ENCODE measurements around the gene ABHD13.
"Not testable (repeated sequence)": the region's sequence is repeated elsewhere in the genome, so short reads cannot be mapped to it uniquely, and the experiment has no call there.

Gene ABHD13

GRCh38 chr13:108218044-108218974 lies at the start of gene ABHD13:
Gene ABHD13 (plus strand): TSS chr13:108218392. CDS start chr13:108229219, 10,827 bp downstream.
- peak; percentile 96 to 98 (median 98) for DNase-seq

DNA sequence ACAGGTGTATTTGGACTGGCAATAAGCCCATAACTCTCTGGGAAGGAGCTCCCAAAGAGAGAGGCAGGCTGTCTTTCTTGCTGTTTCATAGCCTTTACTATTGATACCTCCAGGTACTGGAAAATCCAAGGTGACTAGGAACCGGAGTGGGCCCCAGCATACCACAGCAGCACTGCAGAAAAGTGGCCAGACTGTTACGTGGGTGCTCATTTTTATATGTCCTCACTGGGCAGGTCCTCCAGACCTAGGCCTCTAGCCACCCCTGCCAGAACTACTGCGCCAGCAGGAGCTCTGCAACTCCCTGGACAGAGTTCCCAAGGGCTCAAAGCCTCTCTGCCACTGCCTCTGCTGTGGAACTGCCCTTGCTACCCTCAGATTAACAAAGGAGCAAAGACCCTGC lies 49.3 kb upstream of the ABHD13 start:
- DNase-seq = no peak

DNA sequence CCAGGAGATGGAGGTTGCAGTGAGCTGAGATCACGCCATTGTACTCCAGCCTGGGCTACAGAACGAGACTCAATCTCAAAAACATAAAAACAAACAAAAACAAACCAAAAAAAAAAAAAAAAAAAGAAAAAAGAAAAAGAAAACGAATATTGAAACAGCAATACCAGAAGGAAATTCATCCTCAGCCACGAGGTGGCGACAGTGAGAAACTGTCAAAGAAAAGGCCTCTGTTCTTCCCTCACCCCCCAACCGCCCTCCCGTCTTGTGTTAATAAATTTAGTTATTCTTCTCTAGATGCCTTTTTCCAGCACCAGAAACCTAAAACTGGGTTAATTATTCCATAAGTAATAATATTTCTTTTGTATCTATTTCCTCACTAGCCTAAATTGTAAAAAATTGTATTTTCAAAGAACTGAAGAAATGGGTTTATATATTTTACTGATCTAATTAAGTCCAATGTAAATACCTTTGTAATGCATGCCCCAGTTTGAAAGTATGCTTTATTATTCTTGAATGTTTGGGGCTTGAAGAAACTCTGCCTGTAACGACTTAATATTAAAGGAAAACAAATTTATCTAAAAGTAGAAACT lies 41.4 kb upstream of the ABHD13 start:
- peak; percentile 39 to 68 (median 54) for DNase-seq

DNA sequence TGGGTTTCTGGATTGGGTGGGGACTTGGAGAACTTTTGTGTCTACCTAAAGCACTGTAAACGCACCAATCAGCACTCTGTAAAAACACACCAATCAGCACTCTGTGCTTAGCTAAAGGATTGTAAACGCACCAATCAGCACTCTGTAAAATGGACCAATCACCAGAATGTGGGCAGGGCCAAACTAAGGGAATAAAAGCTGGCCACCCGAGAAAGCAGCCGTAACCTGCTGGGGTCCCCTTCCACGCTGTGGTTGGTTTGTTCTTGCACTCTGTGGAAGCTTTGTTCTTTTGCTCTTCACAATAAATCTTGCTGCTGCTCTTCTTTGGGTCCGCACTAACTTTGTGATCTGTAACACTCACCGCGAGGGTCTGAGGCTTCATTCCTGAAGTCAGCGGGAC lies 40.1 kb upstream of the ABHD13 start:
- no peak for DNase-seq

DNA sequence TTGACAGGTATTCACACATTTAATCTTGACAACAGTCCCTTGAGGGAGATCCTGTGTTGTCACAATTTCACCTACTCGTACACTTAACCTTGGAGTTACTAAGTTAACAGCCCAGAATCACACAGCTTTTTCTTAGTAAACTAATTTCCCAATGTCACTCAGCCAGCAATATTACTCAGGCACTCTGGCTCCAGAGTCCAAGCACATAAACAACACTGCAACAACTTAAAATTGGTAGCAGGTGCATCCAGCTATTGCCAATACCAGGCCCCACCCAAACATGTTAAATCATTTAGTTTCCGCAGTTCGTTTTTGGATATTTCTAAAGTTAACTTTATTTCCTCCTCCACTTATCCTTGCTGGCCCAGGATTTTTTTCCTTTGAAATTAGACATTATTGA lies 35.5 kb upstream of the ABHD13 start:
- no peak for DNase-seq

GRCh38 chr13:108185223-108185622 lies 33.0 kb upstream of the ABHD13 start:
- DNase-seq = no peak

- no peak for DNase-seq
Measured at GRCh38 chr13:108188260-108188659, 29.9 kb upstream of the ABHD13 start.

DNA sequence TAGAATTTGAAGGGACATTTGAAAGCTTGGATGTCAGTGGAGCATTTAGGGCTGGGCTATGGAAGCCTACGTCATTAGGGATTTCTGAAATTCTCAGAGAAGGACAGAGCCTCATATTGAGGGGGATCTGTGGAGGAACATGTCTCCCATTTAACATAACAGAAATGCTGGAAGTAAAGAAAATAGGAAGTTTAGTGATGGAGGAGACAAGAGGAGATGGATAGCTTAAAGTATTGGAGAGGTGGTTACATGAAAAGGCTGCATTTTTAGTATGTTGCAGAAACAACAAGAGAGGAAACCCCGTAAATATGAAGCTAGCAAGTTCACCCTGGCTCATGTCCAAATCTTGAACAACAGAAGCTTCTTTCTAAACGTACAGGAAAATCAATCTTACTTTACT lies 27.3 kb upstream of the ABHD13 start:
- DNase-seq = no peak

- DNase-seq = no peak
Measured at GRCh38 chr13:108193806-108194205, 24.4 kb upstream of the ABHD13 start.

GRCh38 chr13:108194435-108194936 lies 23.7 kb upstream of the ABHD13 start:
- no peak for DNase-seq

- DNase-seq = no peak
Measured at GRCh38 chr13:108195146-108195545, 23.0 kb upstream of the ABHD13 start.

- DNase-seq = no peak
Measured at GRCh38 chr13:108195861-108196260, 22.3 kb upstream of the ABHD13 start.

DNA sequence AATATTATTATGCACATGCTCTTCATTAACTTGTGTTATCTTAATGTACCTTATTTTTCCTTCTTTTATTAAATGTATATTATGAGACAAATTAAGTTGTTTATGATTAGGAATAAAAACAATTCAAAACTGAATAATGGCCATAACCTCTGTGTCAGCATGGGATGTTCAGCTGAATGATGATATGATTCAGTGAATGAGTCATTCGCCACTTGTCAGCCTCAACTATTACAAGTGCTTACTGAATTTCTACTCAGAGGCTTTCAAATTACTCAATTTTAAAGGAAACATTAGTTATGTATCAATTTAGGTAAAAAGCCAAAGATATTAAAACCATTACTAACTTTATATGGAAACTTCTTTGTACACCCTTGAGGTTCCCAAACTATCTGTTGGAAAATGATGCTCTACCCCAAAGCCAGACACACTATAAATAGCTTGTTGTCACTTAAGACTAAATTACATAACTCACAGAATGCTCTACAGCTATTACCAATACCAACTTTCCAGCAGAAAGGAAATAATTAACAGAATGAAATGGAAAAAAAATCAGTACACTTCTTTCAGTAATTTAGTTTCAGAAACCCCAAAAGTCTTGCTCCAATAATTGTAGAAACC lies 17.3 kb upstream of the ABHD13 start:
- DNase-seq = peak; percentile 13 to 73 (median 67)

DNA sequence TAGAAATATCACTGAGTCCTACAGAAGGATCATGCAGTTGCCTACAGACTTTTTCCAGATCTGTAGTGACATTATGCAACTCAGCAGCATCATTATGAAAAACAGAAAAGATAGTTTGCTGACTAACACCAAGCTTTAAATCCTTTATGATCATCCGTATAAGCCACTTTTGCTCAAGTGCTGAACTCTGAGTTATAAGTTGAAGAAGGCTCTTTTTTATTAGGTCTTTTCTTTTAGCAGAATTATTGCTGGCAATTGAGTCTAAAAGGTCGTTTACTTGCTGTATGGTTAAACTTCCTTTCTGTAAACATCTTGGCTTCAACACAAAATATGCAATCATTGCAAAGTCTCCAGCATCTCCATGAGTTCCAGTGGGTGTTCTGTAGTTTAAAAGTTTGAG lies 7.6 kb upstream of the ABHD13 start:
- no peak for DNase-seq

DNA sequence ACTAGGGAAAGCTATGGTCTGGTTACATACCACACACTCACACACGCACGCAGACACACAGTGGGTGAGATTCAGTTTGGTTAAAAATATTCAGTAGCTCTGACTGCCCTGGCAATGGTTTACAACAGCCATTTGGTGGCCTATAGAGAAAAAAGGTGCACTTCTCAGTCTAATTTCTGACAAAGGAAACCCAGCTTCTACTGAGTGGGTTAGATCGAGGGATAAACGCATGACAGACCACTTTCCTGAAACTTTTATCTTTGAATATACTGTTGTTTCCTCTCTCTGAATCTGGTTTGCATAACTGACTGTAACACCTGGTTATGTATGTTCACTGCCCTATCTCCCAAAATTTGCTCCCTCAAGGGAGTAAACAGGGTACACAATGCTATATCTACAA lies 5.3 kb upstream of the ABHD13 start:
- DNase-seq = no peak

DNA sequence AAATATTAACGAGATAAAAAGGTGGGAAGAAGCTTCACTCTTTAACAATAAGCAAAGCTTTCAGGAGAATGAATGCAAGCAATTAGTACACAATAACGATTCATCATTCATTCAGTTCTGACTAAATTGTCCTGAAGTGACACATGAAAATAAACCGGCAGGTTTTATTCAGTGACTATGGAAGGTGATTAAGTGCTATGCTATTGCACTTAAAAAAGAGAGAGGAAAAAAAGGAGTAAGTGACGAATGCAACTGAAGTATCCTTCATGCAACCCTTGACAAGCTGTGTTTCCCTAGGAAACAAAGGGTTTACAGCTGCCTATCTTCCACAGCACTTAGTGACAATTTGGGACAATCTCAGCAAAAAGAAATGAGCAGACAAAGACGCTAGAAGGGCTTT lies 4.2 kb upstream of the ABHD13 start:
- DNase-seq = no peak

GRCh38 chr13:108214441-108215271 lies 3.5 kb upstream of the ABHD13 start:
- no peak for DNase-seq

DNA sequence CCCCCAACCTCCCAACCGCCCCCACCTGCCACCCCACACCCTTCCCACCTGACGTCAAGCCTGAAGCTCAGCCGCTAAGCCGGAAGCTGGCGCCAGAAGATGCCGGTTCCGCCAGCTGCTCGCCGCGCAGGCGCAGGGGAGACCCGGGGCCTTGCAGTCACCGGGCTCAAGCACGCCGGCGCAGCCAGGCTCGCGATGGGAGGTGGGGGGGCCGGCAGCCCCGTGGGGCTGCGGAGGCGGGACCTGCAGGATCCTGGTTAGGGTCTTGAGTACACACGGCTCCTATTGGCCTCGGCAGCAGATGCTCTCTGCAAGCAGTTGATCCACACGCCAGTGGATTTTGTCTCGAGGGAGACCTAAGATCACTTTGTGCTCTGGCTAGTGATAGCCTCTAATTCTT lies 2.8 kb upstream of the ABHD13 start, which contains the start of gene LIG4:
TSS of gene LIG4 (minus strand) at position 101 of the 400 bp plus-strand sequence. CDS start 4,268 bp downstream, outside the sequence.
- DNase-seq = peak; percentile 93 to 96 (median 95)

DNA sequence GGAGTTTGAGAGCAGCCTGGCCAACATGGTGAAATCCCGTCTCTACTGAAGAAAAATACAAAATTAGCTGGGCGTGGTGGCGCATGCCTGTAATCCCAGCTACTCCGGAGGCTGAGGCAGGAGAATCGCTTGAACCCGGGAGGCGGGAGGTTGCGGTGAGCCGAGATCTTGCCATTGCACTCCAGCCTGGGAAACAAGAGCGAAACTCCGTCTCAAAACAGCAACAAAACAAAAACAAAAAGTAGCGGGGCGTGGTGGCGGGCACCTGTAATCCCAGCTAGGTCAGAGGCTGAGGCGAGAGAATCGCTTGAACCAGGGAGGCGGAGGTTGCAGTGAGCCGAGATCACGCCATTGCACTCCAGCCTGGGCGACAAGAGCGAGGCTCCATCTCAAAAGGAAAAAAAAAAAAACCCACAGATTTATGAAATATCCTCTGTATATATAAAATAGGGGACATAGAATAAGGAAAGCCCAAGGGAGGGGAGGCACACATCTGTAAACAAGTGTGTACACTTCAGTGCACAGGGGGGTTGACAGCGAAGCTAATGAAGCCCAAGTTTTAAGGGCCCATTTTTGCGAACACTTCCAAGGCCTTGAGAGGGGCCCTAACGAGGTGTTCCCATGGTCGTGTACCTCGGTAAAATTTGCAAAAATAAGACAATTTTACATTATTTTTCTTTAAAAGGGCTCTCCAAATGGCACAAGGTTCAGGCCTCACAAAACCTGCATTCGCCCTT lies 717 bp upstream of the ABHD13 start:
- DNase-seq = not testable (repeated sequence)

GRCh38 chr13:108220041-108220440 lies 1.8 kb downstream of the ABHD13 start:
- DNase-seq = no peak

DNA sequence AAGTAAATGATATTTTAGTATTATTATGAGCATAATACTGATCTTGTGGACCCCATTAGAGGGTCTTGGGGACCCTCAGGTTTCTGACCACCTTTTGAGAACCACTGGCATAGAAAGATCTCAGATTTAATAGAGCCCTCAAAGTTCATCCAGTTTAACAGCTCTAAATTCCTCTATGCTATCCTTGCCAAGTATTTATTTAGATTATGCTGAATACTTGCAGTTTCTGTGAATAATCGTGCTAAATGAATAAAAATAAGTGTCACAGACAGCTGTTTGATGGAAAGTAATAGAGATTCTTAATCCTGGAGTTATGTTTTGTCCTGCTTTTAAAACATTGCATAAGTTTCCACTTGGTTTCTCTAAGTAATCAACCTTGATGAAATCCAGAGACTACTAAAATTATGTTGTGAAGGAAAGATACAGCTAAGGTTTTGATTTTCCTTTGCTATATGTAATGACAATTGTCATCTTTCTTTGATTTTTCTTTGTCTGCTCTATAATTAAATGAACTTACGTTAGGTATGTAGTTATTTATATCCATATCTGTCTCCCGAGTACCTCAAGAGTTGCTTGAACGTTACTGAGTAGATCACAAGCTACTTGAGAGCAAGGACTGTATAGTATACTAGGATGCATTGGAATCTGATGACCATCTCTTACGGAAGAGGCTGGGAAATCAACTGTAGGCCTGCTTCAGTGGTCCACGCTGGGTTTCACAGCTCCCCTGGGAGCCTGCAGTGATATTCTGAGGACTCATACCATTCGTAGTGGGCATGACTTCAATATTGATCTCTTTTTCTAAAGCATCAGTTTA lies 5.7 kb downstream of the ABHD13 start:
- DNase-seq = no peak

All from suppressor macrophage treated with lipopolysaccharide for 1 hour (primary cell).